Neural cell (in vitro differentiated cells): ENCODE data around the gene EEF2KMT. TPM values are rescaled to one million over a fixed set of nuclear protein-coding genes. Genes with fewer than 3 reads are reported as not detected.
"Not testable (repeated sequence)": the region's sequence is repeated elsewhere in the genome, so short reads cannot be mapped to it uniquely, and the experiment has no call there.

Experiments used
- H2AFZ ChIP-seq: fragments of 200-600, 300-800 bp; sonication (generic), shearing (Covaris generic); 2 replicates; pipeline ENCODE4 v1.6.0; 2014; ENCODE audit warnings: low read depth, mild to moderate bottlenecking, antibody characterized with exemption, low read length, moderate library complexity
- H3F3A ChIP-seq: fragments of 200-600 bp; shearing (Covaris generic); 2 replicates; pipeline ENCODE4 v1.6.1; 2016; ENCODE audit warnings: mild to moderate bottlenecking, moderate library complexity, mixed read lengths, antibody characterized with exemption, low read length; ENCODE audit not compliant: insufficient read depth, poor library complexity, severe bottlenecking
- H3K27ac ChIP-seq: fragments of 200-600, 300-800 bp; sonication (generic), shearing (Covaris generic); 2 replicates; pipeline ENCODE4 v1.5.1; 2014; ENCODE audit warnings: mild to moderate bottlenecking, low read length, moderate library complexity
- H3K27me3 ChIP-seq: fragments of 300-800, 200-600 bp; sonication (generic), shearing (Covaris generic); 2 replicates; pipeline ENCODE4 v1.6.0; 2014; ENCODE audit warnings: mild to moderate bottlenecking, low read depth, low read length, moderate library complexity; ENCODE audit not compliant: insufficient read depth
- H3K36me3 ChIP-seq: fragments of 300-800, 200-600 bp; sonication (generic), shearing (Covaris generic); 2 replicates; pipeline ENCODE4 v1.5.1; 2014; ENCODE audit warnings: mild to moderate bottlenecking, antibody characterized with exemption, low read length, moderate library complexity; ENCODE audit not compliant: insufficient read depth
- H3K4me2 ChIP-seq: fragments of 300-800, 200-600 bp; sonication (generic), shearing (Covaris generic); 2 replicates; pipeline ENCODE4 v1.6.0; 2014; ENCODE audit warnings: mild to moderate bottlenecking, low read length
- H3K4me3 ChIP-seq: fragments of 300-800, 200-600 bp; sonication (generic), shearing (Covaris generic); 2 replicates; pipeline ENCODE4 v1.5.1; 2014; ENCODE audit warnings: mild to moderate bottlenecking, low read length, moderate library complexity
- H3K79me2 ChIP-seq: fragments of 200-600 bp; shearing (Covaris generic); replicated peaks from 2 replicates; pipeline ENCODE4 v1.6.0; 2014; ENCODE audit warnings: mild to moderate bottlenecking, low read length, moderate library complexity; ENCODE audit not compliant: insufficient read depth
- H3K9ac ChIP-seq: fragments of 300-800, 200-600 bp; sonication (generic), shearing (Covaris generic); 2 replicates; pipeline ENCODE4 v1.6.1; 2016; ENCODE audit warnings: mild to moderate bottlenecking, low read length, mixed read lengths
- H3K9me2 ChIP-seq: fragments of 200-600 bp; shearing (Covaris generic); 2 replicates; pipeline ENCODE4 v1.6.1; 2016; ENCODE audit warnings: mild to moderate bottlenecking, low read length, mixed read lengths; ENCODE audit not compliant: insufficient read depth
- H3K9me3 ChIP-seq: fragments of 200-600, 300-800 bp; sonication (generic), shearing (Covaris generic); 2 replicates; pipeline ENCODE4 v1.6.1; 2016; ENCODE audit warnings: mild to moderate bottlenecking, mixed run types, low read length, moderate library complexity, mixed read lengths
- H4K20me1 ChIP-seq: fragments of 200-600 bp; shearing (Covaris generic); 2 replicates; pipeline ENCODE4 v1.6.1; 2016; ENCODE audit warnings: mild to moderate bottlenecking, mixed run types; ENCODE audit not compliant: insufficient read depth
- EP300 ChIP-seq: fragments of 450-650 bp; conservative IDR thresholded peaks from 2 replicates; pipeline ENCODE4 v1.6.1; 2014; ENCODE audit warnings: antibody characterized with exemption, mild to moderate bottlenecking, moderate library complexity; ENCODE audit not compliant: poor library complexity, severe bottlenecking
- EZH2 ChIP-seq: fragments of 200-600, 300-800 bp; shearing (Covaris generic), sonication (generic); IDR thresholded peaks from 2 replicates; pipeline ENCODE4 v1.6.1; 2014; ENCODE audit warnings: antibody characterized with exemption, low read length, borderline replicate concordance, mild to moderate bottlenecking; ENCODE audit not compliant: insufficient read depth, poor library complexity, severe bottlenecking
- MXI1 ChIP-seq: fragments of 450-650 bp; conservative IDR thresholded peaks from 2 replicates; pipeline ENCODE4 v1.6.1; 2014; ENCODE audit warnings: antibody characterized with exemption, mild to moderate bottlenecking; ENCODE audit not compliant: poor library complexity, severe bottlenecking
- POLR2AphosphoS5 ChIP-seq: IDR thresholded peaks from 2 replicates; pipeline ENCODE4 v1.6.1; 2012
- RAD21 ChIP-seq: fragments of 450-650 bp; conservative IDR thresholded peaks from 2 replicates; pipeline ENCODE4 v1.6.1; 2014; ENCODE audit warnings: antibody characterized with exemption, mild to moderate bottlenecking, moderate library complexity
- SMC3 ChIP-seq: fragments of 450-650 bp; conservative IDR thresholded peaks from 2 replicates; pipeline ENCODE4 v1.6.1; 2014; ENCODE audit warnings: antibody characterized with exemption, mild to moderate bottlenecking, moderate library complexity; ENCODE audit not compliant: poor library complexity
- TAF1 ChIP-seq: IDR thresholded peaks from 2 replicates; pipeline ENCODE4 v1.6.1; 2012; ENCODE audit warnings: low read depth
- polyA plus RNA-seq: library from polyadenylated mRNA; depleted of rRNA; stranded (reverse); fragments of >200 nt; gene quantifications from 2 replicates; pipeline ENCODE4 v1.2.3, GENCODE V29; 2014
- TF ChIP-seq, protein P1 (sequence below): IDR thresholded peaks from 2 replicates; pipeline ENCODE4 v1.6.1; 2012; ENCODE audit warnings: borderline replicate concordance
- TF ChIP-seq, protein P2 (sequence below): fragments of 450-650 bp; IDR thresholded peaks from 2 replicates; pipeline ENCODE4 v1.5.1; 2014; ENCODE audit warnings: antibody characterized with exemption, mild to moderate bottlenecking, moderate library complexity; ENCODE audit not compliant: poor library complexity, severe bottlenecking

EEF2KMT gene
- polyA plus RNA-seq, 1 donor from 2014 or later, result 4.6 TPM

DNA sequence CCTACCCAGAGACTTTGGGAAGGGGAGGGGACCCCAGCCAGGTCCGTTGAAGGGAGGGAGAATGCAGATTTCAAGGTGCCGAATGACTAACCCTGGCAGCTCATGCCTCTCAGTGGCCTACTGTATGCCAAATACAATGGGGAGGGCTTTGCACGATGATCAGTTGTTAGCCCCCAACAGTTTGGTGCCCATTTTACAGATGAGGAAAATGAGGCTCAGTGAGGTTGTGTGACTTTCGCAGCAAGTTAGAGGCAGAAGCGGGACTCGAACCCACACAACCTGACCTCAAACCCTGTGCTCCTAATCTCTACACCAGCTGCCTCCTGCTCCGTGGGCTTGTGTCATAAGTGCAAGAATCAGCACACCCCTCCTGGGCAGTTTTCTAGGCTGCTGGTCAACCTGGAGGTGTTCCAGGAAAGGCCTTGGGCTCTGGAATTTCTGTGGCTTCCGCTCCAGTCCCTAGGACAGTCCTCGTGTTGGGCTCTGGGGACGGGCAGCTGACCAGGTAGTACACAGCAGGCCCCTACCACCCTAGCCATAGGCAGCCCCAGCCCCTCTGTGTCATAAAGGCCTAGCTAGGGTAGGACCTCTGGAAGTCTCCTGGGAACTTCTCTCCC is 52.0 kb downstream of the EEF2KMT start:
- Histone ChIP-seq H3K9me3 (no peaks in the 10 kb centered on the region), H3K4me3 (no peak overlapping the region), H3K36me3 (no peaks in the 10 kb centered on the region), H3K9me2 (no peaks in the 10 kb centered on the region), H3K9ac (no peak overlapping the region), H3K27ac (no peak overlapping the region), H3F3A (no peaks in the 10 kb centered on the region), H3K4me2 (no peak overlapping the region), H3K79me2 (no peaks in the 10 kb centered on the region), H4K20me1 (no peaks in the 10 kb centered on the region), H2AFZ (no peak overlapping the region), H3K27me3 (no peaks in the 10 kb centered on the region)
- TF ChIP-seq, protein P1, sequence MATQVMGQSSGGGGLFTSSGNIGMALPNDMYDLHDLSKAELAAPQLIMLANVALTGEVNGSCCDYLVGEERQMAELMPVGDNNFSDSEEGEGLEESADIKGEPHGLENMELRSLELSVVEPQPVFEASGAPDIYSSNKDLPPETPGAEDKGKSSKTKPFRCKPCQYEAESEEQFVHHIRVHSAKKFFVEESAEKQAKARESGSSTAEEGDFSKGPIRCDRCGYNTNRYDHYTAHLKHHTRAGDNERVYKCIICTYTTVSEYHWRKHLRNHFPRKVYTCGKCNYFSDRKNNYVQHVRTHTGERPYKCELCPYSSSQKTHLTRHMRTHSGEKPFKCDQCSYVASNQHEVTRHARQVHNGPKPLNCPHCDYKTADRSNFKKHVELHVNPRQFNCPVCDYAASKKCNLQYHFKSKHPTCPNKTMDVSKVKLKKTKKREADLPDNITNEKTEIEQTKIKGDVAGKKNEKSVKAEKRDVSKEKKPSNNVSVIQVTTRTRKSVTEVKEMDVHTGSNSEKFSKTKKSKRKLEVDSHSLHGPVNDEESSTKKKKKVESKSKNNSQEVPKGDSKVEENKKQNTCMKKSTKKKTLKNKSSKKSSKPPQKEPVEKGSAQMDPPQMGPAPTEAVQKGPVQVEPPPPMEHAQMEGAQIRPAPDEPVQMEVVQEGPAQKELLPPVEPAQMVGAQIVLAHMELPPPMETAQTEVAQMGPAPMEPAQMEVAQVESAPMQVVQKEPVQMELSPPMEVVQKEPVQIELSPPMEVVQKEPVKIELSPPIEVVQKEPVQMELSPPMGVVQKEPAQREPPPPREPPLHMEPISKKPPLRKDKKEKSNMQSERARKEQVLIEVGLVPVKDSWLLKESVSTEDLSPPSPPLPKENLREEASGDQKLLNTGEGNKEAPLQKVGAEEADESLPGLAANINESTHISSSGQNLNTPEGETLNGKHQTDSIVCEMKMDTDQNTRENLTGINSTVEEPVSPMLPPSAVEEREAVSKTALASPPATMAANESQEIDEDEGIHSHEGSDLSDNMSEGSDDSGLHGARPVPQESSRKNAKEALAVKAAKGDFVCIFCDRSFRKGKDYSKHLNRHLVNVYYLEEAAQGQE, result no peak
- TF ChIP-seq, protein P2, sequence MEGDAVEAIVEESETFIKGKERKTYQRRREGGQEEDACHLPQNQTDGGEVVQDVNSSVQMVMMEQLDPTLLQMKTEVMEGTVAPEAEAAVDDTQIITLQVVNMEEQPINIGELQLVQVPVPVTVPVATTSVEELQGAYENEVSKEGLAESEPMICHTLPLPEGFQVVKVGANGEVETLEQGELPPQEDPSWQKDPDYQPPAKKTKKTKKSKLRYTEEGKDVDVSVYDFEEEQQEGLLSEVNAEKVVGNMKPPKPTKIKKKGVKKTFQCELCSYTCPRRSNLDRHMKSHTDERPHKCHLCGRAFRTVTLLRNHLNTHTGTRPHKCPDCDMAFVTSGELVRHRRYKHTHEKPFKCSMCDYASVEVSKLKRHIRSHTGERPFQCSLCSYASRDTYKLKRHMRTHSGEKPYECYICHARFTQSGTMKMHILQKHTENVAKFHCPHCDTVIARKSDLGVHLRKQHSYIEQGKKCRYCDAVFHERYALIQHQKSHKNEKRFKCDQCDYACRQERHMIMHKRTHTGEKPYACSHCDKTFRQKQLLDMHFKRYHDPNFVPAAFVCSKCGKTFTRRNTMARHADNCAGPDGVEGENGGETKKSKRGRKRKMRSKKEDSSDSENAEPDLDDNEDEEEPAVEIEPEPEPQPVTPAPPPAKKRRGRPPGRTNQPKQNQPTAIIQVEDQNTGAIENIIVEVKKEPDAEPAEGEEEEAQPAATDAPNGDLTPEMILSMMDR, result no peak
- TF ChIP-seq SMC3 (no peak), RAD21 (no peak), EP300 (no peak)

DNA sequence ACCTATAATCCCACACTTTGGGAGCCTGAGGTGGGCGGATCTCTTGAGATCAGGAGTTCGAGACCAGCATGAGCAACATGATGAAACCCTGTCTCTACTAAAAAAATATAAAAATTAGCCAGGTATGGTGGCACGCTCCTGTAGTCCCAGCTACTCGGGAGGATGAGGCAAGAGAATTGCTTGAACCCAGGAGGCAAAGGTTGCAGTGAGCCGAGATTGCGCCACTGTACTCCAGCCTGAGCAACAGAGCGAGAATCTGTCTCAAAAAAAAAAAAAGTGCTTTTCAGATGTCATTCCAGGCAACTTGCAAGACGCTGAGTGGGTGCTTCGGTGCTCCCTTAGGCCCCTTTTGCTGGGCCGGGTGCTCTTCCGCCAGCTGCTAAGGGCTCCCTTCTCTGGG is 53.0 kb downstream of the EEF2KMT start:
- not testable (repeated sequence) for H3K27me3 ChIP-seq, H3K27ac ChIP-seq, H3K36me3 ChIP-seq, H3K9me2 ChIP-seq, H3K4me3 ChIP-seq, H3K9me3 ChIP-seq, H3K4me2 ChIP-seq, H2AFZ ChIP-seq, H3F3A ChIP-seq, H3K9ac ChIP-seq, H4K20me1 ChIP-seq, H3K79me2 ChIP-seq

DNA sequence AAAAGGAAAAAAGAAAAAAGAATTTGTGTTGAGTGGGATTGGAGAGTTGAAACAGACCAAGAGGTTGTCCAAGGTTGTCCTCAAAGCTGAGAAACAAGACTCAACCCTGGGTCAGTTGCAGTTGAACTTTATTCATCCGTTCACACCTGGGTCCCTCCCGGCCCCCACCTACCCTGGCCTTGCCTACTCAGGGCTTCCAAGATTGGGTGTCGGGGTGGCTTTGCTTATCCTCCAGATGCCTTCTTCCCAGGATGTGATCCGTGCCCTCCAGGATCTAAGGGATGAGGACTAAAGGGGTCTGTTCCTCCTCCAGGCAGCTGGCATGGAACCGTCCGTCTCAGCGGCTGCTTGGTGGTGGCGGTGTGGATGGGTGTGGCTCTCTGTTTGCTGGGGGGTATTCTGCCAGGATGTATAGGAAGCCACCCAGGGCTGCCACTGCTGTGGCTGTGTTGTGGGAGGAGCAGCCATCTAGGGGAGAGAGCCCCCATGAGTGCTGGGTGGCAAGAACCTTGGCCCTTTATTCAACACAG is 53.5 kb downstream of the EEF2KMT start:
- H3K79me2 ChIP-seq, result no peaks in the 10 kb centered on the region
- TF ChIP-seq POLR2AphosphoS5 (no peak), EZH2 (no peak), TAF1 (no peak), RAD21 (no peak), MXI1 (no peak), SMC3 (no peak), EP300 (no peak)
- TF ChIP-seq, protein P2, result no peak
- no peaks in the 10 kb centered on the region for H3F3A ChIP-seq

More for the DNA sequence above, 53.5 kb downstream of the EEF2KMT start:
- no peak overlapping the region for H3K27ac ChIP-seq
- H3K9ac ChIP-seq, result no peak overlapping the region
- no peaks in the 10 kb centered on the region for H3K36me3 ChIP-seq
- no peaks in the 10 kb centered on the region for H3K9me2 ChIP-seq
- no peak overlapping the region for H2AFZ ChIP-seq
- no peak overlapping the region for H3K4me2 ChIP-seq
- no peak overlapping the region for H3K4me3 ChIP-seq
- no peaks in the 10 kb centered on the region for H3K9me3 ChIP-seq
- H4K20me1 ChIP-seq, result no peaks in the 10 kb centered on the region
- H3K27me3 ChIP-seq, result no peaks in the 10 kb centered on the region
